Endothelial cell of hepatic sinusoid (primary cell): ENCODE measurements around the gene ANKRD53.

Experiments used
- in situ Hi-C: cut with HindIII; loops from 2 replicates; pipeline ENCODE4 v1.10.0; 2017; ENCODE audit warnings: low sequenced_read_pairs

ANKRD53 gene, protein sequence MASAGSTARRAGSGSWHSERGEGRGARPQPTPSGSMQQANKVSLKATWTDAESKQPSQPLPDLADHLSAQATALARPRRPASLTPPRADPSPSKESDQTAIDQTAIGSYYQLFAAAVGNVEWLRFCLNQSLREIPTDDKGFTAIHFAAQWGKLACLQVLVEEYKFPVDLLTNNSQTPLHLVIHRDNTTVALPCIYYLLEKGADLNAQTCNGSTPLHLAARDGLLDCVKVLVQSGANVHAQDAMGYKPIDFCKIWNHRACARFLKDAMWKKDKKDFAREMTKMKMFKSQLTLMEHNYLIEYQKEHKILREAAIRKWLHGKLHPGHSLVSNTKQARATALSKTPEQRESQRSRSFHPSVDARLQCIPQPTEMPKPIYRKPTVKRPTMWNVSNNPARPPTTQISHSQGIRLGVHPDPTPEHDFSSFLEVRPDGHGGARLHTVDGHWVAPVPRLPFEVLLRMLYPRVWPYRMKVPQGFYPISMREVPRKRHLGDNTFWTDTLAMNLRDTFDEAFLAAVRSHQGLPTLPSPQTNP

GRCh38 chr2:70978341-70979179, at the start of gene ANKRD53:
Gene ANKRD53 (plus strand): TSS chr2:70978630. CDS start chr2:70978646, 16 bp downstream.
- in situ Hi-C loops = no loop called here

GRCh38 chr2:70930371-70931329, 47.8 kb upstream of the ANKRD53 start:
- in situ Hi-C loops = no loop called here

DNA sequence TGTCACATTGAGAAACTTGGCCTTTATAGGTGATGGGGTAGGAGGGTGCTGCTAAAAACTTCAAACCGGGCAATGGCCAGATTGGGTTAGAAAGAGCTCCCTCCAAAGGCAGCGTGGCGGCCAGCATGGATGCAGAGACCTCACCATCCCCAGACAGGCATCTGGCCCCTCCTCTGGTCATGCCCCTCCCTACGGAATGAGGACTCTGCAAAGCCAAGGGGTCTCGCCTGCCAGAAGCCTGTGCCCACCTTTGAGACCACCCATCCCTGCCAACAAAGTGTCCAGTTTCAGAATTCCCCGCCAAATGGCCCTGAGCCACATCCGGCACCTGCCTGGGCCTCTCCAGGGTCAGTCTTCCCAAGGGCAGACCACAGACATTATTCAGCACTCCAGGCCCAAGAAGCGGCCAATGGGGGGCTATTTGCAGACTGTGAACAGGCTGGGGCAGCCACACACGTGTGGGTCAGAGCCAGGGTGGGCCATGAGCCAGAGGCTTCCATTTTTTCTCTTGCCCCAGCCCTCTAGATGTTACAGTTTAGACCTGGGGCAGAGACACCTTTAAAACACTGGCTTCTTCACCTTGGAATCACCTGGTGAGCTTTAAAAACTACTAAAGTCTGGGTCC, 46.9 kb upstream of the ANKRD53 start:
- in situ Hi-C loops = no loop called here

- in situ Hi-C loops = no loop called here
These were observed 45.7 kb upstream of the ANKRD53 start for GRCh38 chr2:70932631-70933230.

DNA sequence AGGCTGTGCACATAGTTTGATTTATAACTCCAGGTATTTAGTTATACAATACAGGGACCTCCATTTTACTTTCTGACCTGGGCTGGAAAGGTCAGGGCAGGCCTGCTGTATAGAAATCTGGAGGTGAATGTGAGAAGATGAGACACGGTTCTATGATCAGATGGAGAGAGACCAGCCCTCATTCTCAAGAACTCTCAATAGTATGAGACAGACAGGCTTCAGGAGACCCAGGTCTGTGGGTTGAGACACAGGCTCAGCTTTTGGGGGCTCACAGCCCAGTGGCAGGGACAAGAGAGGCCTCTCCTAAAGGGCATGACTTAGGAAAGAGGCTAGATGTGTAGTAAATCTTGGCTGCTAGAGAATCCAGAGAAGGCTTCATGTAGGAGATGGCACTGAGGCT, 43.4 kb upstream of the ANKRD53 start:
- in situ Hi-C loops = no loop called here

DNA sequence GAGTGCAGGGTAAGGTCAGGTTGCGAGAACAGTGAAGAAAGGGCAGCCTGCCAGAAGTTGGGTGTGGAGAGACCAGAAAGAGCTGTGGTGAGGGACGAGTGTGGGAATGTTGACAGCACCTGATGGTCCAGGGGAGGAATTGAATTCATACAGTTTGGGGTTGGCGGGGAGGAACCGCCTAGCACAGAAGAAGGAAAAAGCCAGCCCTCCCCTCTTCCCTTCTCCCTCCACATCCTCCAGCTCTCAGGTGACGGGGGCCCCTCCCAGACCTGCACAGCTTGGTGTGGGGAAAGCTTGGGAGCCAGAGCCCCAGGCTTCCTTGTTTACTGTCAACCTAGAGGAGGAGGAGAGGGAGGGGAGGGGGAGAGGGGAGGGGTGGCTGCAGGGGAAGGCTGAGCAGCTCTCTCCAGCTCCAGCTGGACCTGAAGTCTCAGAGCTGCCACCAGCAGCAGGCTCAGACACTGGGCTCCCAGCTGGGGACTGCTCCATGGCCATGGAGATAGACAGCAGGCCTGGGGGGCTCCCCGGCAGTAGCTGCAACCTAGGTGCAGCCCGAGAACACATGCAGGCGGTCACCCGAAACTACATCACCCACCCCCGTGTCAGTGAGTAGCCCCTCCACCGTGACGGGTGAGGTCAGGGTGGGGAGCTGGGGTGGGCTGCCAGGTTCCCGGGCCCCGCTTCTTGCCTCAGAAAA, 42.8 kb upstream of the ANKRD53 start, which contains the start of gene ATP6V1B1:
TSS of gene ATP6V1B1 (plus strand) at position 433 of the 697 bp plus-strand sequence. CDS start at position 488, 55 bp downstream.
- in situ Hi-C loops = no loop called here

GRCh38 chr2:70936165-70936978, 42.1 kb upstream of the ANKRD53 start:
- in situ Hi-C loops = no loop called here

- in situ Hi-C loops = no loop called here
These were observed 41.2 kb upstream of the ANKRD53 start for GRCh38 chr2:70936979-70937811.

DNA sequence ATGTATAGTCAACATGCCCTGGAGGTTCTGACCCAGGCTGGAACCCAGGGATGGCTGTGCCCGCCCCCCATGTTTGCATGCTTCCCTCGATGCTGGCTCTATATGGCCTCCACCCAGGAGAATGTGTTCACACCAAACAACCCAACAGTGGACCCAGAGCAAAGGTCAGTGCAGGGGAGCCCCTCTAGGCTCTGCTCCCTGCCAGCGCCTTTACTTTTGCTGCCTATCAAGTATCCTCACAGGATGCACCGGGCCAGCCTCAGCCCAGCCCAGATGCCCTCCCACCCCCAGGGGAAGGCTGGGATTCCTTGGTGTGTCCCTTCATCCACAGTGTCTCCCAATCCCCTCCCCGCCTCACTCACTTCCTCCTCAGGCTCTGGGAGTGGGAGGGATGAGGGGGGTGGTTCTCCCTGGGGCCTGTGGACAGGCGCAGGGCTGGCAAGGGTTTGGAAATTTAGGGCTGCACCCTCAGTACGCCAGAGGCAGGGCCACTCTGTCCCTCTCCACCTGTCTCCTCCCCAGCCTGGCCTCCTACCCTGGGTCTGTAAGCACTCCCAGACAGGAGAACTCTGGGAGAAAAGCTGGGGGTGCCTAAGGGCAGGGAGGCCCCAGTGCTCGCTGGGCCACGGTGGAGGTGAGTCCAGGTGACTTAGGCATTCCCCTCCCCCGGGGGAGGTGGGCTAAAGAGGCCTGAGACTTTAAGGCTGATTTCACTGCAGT, 40.4 kb upstream of the ANKRD53 start:
- in situ Hi-C loops = no loop called here

DNA sequence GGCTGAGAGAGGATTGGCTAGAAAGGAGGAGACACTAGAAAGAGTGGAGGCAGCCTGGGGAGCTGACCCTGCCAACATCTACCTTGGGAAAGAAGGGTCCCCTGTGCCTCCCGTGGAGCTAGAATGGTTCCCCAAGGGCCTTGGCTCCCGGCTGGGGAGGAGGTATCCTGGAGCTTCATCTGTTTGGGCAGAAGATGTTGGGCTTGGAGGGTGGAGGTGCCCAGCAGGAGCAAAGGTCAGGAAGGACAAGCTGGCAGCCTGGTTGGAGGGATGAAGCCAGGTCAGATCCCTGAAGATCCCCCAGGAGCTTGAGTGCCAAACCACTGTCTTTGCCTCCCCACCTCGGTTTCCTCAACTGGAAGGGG, 39.9 kb upstream of the ANKRD53 start:
- in situ Hi-C loops = no loop called here

GRCh38 chr2:70939001-70939838, 39.2 kb upstream of the ANKRD53 start:
- in situ Hi-C loops = no loop called here

DNA sequence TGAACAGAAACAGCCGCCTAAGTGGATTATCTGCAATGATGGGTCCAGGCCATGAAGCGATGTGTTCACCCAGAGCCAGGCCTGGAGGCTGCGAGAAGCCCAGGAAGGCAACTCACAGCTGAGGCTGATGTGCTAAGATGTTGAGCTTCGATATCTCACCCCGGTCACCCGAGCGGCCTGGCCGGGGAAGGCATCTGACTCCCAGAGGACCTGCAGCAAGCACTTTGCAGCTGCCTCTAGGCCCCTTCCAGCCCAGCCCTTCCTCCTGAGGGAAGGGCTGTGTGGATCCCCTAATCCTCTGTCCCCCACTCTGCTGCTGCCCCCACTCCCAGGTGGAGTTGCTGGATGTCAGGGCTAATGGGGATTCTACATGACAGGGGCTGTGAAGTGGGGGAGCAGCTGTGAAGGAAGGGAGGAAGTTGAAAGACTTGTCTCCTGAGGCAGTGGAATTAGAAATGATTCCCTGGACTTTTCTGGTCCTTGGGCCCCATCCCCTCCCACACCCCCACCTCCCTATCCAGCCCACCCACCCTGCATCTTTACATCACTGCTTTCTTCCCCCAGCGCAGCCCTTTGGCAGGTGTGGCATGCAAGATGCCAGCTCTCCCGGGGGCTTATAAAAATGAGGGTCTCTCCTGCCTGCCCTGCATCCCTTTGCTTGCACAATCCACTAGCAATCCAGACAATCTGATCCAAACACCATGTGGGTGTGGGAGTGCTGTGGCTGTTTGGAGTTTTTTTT, 38.4 kb upstream of the ANKRD53 start:
- in situ Hi-C loops = loop anchor here (5.0 kb wide), 1 partner anchor 78 kb away; no protein-coding TSS in a partner anchor

- in situ Hi-C loops = loop anchor here (5.0 kb wide), 1 partner anchor 79 kb away; no protein-coding TSS in a partner anchor
These were observed 37.2 kb upstream of the ANKRD53 start for GRCh38 chr2:70941186-70941585.

DNA sequence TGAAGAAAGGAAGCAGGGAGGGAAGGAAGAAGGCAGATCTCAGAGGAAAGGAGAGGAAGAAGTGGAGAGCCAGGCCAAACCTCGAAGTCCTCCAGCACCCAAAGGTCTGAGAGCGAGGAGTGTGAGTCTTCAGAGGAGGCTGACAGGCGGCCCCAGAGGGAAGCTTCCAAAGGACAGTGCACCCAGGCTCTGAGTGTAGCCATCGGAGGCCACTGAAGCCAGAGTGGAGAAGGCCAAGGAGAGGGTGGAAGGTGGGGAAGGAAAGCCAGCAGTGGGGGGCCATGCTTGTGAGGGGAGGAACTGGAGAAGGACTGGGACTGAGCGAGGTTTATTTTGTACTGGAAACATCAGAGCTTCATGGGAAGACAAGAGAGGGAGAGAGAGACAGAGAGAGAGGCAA, 36.7 kb upstream of the ANKRD53 start:
- in situ Hi-C loops = loop anchor here (5.0 kb wide), 1 partner anchor 79 kb away; no protein-coding TSS in a partner anchor
